Measurements from ENCODE around the gene DFFB.

DNA sequence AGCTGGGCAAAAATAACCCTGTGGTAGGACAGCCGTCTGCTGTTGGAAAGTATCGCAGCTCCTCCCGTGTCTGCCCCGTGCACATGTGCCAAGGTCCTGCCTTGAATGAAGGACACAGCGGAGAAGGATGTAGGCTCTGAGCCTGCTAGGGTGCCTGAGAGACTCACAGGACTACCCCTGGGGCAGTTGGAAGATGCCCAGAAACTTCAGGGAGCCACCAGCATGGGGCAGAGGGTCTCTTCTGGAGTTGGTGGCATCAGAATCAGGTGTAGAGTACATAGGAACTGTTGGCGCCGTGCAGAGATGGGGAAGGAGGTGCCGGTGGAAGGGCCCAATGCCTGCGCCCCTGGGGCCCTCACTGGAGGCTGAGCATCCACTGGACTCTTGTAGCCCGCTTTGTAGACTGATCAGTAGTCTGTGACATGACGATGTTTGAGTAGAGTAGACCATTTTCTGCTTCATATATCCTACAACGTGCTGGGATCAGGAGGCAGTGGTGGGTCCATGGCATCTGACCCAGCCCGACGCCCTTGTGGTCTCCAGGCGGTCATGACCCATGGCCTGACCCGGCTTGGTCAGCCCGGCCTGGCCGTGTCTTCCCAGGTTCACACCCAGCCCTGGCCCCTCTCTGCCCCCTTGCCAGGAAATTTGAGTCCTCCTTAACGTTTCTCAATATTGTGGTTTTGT lies 48.1 kb downstream of the DFFB start:
- TF ChIP-seq, protein P1, sequence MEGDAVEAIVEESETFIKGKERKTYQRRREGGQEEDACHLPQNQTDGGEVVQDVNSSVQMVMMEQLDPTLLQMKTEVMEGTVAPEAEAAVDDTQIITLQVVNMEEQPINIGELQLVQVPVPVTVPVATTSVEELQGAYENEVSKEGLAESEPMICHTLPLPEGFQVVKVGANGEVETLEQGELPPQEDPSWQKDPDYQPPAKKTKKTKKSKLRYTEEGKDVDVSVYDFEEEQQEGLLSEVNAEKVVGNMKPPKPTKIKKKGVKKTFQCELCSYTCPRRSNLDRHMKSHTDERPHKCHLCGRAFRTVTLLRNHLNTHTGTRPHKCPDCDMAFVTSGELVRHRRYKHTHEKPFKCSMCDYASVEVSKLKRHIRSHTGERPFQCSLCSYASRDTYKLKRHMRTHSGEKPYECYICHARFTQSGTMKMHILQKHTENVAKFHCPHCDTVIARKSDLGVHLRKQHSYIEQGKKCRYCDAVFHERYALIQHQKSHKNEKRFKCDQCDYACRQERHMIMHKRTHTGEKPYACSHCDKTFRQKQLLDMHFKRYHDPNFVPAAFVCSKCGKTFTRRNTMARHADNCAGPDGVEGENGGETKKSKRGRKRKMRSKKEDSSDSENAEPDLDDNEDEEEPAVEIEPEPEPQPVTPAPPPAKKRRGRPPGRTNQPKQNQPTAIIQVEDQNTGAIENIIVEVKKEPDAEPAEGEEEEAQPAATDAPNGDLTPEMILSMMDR (IDR thresholded peaks at IDR 0.05) = no peak
- no peak for TF ChIP-seq POLR2A (IDR thresholded peaks at IDR 0.05)
